ENCODE measurements around the gene CDC20.
"Not testable (repeated sequence)": the region's sequence is repeated elsewhere in the genome, so short reads cannot be mapped to it uniquely, and the experiment has no call there.

Gene CDC20

GRCh38 chr1:43358121-43358745 lies 548 bp upstream of the CDC20 start:
- DNase-seq (ENCODE audit: low spot score), result peak; percentile 60

- no peak for DNase-seq (ENCODE audit: low spot score)
Measured at GRCh38 chr1:43359696-43360095, 915 bp downstream of the CDC20 start.

DNA sequence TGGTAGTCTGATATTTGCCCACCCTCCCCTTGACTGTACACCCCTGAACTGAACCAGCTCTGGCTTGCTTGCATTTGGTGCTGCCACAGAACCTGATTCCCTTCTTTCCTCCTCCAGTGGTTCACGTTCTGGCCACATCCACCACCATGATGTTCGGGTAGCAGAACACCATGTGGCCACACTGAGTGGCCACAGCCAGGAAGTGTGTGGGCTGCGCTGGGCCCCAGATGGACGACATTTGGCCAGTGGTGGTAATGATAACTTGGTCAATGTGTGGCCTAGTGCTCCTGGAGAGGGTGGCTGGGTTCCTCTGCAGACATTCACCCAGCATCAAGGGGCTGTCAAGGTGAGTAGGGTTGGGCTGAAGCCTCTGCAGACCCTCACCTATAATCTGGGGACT lies 1.8 kb downstream of the CDC20 start:
- no peak for DNase-seq (ENCODE audit: low spot score)

DNA sequence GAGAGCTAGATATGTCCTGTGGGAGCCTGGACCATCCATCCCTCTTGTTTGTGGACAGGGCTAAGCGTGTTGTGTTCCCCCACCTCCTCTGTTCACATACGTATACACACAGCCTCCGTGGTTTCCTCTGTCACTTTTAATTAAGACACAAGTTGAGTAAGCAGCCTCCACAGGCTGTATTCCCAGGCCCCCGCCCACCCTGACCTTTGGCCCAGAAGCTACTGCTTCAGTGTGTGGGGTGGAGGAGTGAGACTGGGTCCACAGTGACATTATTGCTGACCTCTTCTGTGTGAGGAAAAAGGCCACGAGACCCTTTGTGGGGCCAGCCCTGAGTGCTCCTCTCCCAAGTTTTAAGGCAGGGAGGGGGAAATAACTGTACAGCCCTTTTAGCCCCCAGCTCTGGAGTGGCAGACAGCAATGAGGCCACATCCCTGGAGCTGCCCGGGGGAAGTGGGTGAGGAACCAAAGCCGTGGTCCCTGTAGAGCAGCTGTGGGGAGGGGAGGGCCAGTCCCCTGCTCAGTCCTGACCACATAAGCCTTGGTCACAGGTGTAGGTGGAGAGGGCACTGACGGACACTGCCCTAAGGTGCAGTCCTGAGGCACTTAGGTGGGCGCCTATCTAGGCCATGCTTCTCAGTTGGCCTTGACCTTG lies 4.6 kb downstream of the CDC20 start:
- DNase-seq (ENCODE audit: low spot score), result no peak

DNA sequence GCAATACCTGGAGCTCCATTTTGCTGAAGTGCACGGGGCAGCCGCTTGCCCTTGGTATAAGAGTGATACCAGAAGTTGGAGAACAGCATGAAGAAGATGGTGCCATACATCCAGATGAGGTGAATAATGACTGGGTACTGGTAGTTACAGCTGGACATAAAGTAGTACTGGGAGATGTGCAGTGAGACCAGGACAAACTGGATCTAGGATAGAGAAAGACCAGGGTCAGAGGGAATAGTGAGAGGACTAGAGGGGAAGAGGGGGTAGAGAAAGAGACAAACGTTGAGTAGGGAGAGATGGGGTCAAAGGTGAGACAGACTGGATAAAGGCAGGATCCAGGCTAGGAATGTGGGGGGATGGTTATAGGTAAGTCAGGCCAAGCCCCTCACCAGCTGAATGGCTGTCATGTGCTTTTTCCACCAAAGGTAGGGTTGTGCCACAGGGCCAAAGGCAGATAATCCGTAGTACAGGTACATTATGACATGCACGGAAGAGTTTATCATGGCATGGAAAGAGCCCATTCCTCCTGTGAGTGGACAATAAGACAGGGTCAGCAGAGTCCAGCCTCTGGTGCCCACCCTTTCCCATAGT lies 5.2 kb downstream of the CDC20 start:
- DNase-seq (ENCODE audit: low spot score), result no peak

DNA sequence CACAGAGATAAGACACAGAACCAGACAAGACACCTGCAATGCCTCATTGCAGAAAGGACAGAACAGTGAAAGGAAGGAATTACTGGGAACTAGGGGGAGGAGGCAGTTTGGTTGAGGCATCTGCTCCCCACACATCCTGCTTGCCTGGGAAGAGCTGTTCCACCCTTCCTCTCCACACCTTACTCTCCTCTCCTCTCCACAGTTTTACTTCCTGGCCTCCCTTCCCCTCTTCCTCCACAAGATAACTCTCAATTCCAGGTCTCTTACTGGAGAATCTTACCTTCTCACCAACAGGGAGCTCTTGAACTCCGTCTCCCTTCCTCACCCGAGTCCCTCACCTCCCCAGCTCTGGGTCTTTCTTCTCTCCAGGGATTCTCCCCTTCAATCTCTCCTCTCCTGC lies 6.9 kb downstream of the CDC20 start:
- DNase-seq (ENCODE audit: low spot score), result no peak

GRCh38 chr1:43366179-43366578 lies 7.4 kb downstream of the CDC20 start:
- no peak for DNase-seq (ENCODE audit: low spot score)

DNA sequence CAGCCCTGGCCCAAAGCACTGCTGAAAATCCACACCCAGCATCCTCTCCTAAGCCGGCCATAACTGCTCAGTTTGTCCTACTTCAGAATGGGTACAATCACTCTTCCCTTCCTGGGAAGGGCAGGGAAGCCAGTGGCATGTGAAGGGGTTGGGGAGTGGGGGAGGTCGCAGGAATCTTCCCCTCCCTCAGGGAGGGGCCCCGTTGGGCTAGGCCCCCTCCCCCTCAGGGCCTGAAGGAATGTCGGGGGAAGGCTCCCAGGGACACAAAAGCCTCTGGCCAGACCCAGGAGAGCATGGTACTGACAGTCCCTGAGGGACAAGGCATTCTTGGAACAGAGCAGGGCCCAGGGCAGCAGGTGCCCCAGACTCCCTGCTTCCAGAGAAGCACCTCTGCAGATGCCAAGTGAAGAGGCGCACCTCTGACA lies 7.8 kb downstream of the CDC20 start:
- DNase-seq (ENCODE audit: low spot score), result no peak

DNA sequence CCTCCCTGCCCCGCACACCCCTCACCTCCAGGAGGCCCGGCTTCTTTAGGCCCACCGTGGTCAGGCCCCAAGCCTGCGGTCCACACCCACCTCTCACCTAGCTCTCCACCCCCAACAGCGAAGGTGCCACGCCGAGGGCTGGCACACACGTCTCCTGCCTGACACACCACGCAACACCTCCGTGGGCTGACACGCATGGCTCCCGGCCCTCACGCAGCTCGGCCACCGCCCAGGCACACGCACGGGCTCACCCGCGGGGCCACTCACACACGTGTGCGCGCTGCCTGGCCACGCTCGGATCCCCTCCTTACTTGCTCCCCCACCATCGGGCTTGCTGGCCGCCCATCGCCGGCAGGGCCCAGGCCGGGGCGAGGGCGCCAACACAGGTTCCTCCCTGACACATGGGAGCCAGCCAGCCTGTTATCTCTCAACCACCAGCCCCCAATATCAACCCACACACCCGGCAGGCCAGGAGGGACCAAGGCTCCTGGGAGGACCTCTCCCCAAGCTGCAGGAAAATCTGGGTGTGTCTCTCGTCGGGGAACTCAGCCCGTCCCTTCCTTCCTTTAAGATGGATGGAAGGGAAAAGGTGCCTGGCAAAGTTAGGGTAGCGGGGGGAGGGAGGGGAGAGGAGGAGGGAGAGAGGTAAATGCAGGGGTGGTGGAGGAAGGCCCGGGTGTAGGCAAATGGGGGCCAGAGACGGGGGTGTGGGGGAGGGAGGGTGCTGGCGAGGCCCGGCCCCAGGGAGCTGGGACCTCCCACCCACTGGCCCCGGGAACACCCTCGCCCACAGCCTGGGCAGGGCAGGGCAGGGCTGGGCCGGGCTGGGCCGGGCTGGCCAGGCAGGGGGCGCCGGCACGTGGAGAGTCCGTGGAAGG lies 8.5 kb downstream of the CDC20 start:
- peak; percentile 52 for DNase-seq (ENCODE audit: low spot score)

DNA sequence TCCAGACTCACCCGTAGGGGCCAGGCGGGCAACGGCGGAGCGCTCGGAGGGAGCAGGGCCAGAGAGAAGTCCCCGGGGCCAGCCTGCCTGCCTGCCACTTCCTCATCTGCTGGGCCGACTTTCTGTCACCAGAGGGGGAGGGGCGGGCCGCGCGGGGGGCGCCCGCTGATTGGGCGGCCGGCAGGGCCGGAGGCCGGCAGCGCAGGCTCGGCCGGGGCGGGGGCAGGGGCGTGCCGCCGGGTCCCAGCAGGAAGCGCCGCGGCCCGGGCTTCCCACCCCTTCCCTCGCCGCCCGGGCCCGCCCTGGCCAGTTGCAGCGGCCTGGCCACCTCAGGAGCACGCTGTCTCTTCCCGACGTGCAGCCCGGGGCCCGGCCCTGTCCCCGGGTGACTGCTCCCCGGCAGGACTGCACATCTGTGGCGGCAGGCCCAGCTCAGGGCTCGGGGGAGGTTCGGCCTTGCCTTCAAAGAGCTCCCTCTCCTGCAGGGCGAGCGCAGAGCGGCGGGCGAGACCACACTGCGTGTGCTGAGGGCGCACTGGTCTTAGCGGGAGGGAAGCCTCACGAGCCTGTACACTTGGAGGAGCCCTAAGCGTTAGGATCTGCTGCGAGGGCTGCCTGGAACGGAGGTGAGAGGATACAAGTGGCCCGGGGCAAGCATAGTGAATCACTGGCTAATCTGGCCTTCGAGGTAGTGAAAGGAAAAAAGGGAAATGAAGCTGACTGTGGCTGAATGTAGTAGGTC lies 9.3 kb downstream of the CDC20 start, which contains the start of gene ELOVL1:
Gene ELOVL1, minus strand, starts transcription at position 108 of the 742 bp plus-strand sequence. CDS start 2,402 bp downstream, outside the sequence.
- peak; percentile 98 for DNase-seq (ENCODE audit: low spot score)

DNA sequence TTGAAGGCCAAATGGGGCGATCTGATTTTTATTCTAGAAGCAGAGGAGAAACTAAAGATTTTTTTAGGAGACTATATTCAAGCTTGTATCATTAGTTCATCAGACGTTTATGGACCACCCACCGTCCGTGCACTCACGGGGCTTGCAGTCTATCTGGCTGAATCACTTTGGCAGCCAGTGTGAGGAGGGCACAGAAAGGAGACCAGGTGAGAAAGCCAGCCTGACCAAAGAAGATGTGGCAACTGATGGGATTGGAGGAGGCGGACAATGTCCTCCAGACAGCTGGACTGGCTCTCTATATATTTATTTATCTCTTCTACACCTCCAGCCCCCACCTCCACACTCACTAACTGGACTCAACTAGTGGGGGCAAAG lies 9.9 kb downstream of the CDC20 start:
- DNase-seq (ENCODE audit: low spot score), result no peak

- not testable (repeated sequence) for DNase-seq (ENCODE audit: low spot score)
Measured at GRCh38 chr1:43369779-43370178, 11.0 kb downstream of the CDC20 start.

DNA sequence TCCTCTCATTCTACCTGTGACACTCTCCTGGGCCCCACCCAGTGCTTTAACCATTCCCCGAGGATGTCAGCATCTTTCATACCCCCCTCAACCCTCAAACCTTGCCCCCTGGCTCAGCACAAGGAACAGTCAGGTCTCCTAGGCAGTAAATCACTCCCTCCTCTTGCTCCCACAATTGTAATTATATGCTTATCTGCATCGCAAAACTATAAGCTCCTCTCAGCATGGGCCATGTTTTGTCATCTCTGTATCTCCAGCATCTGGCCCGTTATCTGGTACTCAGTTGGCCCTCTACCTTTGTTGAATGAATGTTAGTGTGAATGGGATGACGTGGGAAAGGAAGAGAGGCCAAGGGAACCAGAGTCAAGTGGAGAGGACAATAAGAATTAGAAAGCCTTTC lies 11.8 kb downstream of the CDC20 start:
- DNase-seq (ENCODE audit: low spot score), result no peak

GRCh38 chr1:43372172-43372571 lies 13.4 kb downstream of the CDC20 start:
- DNase-seq (ENCODE audit: low spot score), result no peak

- no peak for DNase-seq (ENCODE audit: low spot score)
Measured at GRCh38 chr1:43373066-43373940, 14.5 kb downstream of the CDC20 start.

- no peak for DNase-seq (ENCODE audit: low spot score)
Measured at GRCh38 chr1:43376723-43377235, 18.0 kb downstream of the CDC20 start.

- DNase-seq (ENCODE audit: low spot score), result no peak
Measured at GRCh38 chr1:43377831-43378230, 19.1 kb downstream of the CDC20 start.

DNA sequence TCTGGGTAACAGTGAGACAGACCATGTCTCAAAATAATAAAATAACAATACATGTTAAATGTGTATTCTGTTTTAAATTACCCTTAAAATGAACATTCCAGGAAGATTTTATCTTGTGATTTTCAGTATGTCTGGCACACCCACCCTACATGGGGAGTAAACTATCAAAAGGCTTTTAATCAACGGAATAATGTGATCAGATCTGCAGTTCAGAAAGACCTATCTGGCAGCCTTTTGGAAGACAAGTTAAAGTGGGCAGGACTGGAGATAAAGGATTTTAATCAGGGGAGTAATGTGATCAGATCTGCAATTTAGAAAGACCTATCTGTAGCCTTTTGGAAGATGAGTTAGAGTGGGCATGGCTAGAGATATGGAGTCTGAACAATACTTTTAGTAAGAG lies 20.7 kb downstream of the CDC20 start:
- DNase-seq (ENCODE audit: low spot score), result no peak

DNA sequence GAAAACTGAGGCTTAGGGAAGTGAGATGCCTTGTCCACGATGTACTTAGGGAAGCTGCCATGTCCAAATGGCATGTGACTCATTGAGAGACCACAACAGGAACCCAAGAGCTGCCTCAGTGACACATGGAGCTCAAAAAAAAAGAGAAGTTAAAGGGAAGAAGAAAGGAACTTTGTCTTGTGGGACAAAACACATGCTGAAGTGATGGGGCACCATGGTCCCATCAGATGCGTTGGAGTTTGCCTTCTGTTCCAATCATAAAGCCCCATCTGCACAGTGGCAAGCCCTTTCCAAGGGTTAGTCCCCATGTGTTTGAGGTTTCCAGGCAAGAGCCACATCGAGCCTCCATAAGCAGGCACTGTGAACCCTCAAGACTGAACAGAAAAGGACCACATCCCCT lies 22.8 kb downstream of the CDC20 start:
- no peak for DNase-seq (ENCODE audit: low spot score)

- DNase-seq (ENCODE audit: low spot score), result no peak
Measured at GRCh38 chr1:43382027-43382779, 23.4 kb downstream of the CDC20 start.
